NCI-H1436 treated with DMSO at 0.1 percent for 48 hours (cell line): ENCODE measurements around the gene RPH3AL.
"Not testable (repeated sequence)": the region's sequence is repeated elsewhere in the genome, so short reads cannot be mapped to it uniquely, and the experiment has no call there.

ENCODE experiments used
- DNase-seq: peaks from one replicate; lab custom pipeline; 2025; lab: John Stamatoyannopoulos, UW

Gene RPH3AL

DNA sequence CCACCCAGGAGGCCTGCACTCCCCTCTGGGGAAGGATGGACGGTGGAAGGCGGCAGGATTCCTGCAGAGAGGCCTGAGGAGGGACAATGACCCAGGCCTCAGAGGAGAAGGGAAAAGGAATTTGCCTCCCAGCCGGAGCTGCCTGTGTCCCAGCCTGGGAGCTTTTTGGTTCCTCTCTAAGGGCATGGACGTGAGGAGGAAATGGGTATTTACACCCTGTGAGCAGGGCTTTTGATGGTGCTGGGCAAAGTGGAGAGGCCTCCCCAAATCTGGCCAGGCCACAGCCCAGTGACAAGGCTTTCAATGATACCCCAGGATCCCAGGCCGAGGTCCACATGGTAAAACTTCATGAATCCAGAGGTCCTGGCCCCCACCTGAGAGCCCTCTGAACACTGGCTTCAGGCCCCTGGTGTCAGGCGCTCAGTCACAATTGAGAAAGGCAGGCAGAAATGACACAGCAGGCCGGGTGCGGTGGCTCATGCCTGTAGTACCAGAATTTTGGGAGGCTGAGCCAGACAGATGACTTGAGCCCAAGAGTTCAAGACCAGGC is 115.1 kb downstream of the RPH3AL start:
- no peak for DNase-seq

DNA sequence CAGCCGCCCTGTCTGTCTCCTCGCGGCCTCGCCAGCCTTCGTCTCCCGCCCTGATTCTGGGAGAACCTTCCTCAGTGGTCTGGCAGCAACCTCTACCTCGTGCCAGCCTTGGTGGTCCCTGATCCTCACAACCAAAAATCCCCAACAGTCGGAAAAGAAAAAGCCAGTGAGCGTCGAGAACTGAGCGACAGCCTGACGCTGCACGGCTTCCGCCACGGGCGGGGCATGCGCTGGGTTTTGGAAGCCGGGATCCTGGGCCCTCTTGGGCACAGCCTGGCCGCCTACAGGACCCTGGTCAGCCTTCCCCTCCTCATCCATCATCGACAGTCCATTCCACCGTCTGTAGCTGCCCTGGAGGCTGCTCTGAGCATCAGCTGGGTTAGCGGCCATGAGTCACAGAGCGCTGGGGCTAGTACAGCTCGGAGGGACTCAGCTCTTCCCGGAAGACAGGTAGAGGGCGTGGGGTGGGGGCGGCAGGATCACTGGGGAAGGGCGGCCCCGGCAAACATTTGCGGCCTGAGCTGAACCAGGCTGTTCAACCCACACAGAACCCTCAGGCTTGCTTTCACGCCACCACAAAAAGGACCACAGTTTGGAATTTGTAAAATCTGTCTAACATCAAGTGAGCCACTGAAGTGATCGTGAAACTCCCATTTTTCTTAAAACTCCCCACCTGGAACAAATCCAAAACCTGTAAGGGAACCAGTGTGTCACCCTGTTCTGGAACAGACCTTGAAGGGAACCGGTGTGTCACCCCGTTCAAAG is 115.8 kb downstream of the RPH3AL start:
- DNase-seq = no peak

DNA sequence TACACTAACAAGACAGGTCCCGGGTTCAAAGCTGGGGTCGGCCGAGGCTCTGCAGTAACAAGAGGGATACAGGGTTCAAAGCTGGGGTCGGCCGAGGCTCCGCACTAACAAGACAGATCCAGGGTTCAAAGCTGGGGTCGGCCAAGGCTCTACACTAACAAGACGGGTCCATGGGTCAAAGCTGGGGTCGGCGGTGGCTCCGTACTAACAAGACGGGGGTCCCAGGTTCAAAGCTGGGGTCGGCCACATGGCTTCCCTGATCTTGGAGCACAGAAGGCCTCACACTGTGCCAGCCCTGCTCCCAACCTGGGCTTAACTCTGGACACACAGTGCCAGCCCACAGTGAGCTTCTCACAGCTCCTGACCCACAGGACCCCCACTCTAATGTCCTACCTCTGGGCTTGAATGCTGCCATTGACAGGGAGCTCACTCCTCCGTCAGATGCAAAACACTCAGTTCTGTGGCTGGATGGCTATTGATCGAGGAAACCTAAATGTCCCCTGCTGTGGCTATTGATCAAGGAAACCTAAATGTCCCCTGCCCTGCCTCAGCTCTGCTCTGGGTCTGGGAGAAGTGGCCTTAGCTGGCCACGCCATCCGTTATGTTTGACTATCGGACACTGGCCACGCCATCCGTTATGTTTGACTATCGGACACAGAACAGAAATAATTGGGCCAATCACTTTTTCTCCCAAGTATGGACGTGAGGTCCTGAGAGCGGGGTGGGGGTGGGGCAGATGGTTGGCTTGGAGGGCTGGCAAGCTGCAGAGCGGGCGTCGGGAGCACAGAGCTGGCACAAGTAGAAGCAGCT is 116.6 kb downstream of the RPH3AL start:
- DNase-seq = no peak

DNA sequence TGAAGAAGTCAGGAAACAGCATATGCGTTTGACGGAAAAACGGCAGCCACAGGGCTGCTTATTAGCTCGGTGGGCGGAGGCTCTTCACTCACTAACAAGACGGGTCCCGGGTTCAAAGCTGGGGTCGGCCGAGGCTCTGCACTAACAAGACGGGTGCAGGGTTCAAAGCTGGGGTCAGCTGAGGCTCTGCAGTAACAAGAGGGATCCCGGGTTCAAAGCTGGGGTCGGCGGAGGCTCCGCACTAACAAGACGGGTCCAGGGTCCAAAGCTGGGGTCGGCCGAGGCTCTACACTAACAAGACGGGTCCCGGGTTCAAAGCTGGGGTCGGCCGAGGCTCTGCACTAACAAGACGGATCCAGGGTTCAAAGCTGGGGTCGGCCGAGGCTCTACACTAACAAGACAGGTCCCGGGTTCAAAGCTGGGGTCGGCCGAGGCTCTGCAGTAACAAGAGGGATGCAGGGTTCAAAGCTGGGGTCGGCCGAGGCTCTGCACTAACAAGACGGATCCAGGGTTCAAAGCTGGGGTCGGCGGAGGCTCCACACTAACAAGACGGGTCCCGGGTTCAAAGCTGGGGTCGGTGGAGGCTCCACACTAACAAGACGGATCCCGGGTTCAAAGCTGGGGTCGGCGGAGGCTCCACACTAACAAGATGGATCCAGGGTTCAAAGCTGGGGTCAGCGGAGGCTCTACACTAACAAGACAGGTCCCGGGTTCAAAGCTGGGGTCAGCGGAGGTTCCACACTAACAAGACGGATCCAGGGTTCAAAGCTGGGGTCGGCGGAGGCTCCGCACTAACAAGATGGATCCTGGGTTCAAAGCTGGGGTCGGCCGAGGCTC is 117.4 kb downstream of the RPH3AL start:
- DNase-seq = not testable (repeated sequence)

DNA sequence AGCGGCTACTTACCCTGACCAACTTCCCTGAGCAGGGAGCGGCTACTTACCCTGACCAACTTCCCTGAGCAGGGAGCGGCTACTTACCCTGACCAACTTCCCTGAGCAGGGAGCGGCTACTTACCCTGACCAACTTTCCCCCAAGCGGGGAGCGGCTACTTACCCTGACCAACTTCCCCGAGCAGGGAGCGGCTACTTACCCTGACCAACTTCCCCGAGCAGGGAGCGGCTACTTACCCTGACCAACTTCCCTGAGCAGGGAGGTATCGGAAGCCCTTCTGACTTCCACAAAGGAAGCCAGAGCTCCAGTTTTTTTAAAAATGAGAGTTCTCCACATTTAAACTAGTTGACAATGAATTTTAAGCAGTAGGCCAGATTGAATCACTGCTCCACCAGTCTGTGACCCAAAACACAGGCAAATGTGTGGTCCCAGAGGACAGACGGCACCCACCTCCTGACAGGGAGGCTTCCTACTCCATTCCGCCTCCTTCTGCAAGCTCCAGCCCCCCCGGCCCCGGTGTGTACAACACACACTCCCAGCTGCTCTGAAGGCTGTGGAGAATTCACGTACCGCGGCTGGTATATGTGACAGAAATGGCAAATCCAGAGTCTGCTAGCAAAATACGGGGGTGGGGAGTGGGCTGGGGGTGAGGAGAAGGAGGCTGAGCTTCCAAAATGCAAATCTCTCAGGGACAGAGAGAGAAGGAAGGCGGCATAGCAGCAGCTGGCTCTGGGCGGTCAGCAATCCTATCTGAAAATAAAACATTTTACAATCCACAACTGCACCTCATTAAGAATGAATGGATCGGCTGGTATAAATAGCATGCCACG is 118.2 kb downstream of the RPH3AL start:
- not testable (repeated sequence) for DNase-seq

DNA sequence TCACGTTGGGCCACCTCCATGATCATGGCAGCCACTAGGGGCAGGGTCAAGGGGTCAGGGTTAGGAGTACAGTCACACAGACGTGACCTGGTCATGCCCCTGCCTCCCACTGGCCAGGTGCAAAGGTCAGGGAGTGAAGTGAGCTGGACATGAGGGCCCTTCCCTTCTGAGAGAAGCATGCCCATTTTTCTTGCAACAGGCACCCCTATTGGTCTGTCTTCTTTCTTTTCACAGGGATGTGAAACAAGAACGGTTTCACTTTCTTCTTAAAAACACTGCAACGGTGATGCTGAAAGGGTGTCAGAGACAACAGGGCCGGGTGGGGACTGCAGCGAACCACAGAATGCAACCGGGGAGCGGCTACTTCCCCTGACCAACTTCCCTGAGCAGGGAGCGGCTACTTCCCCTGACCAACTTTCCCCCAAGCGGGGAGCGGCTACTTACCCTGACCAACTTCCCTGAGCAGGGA is 119.1 kb downstream of the RPH3AL start:
- no peak for DNase-seq

DNA sequence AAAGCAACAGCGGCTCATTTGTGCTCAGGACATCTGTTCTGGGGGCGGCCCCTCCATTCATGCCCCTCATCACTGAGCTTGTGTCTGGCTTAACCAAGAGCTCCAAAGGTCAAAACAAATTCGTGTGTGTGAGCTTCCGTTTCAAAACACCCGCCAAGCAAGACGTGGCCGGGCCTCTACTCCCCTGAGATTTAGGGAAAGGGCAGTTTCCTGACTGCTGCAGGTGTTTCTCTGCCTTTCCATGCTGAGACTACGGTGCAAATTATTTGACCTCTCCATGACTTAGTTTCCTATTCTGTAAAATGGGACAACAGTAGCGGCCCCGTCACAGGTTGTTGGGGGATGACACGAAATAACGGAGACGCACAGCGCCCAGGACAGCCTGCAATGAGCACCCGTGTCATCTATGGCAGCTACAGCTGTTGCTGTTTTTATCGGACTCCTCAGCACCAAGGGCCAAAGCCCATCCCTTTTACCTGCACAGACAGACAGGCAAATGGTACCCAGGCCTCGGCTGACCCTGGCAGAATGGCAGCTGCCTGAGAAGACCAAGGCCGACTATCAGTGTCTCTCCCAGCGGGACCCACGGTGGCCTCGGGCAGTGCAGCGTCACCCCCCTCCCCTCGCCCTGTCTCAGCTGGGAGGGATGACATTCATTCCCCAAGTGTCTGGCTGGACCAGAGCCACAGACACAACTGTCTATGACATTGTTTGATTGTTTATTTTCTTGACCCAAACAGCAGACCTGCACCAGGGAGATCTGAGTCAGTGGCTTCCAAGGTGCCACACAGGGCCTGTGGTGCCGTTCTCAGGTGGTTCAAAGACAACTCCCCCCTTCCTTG is 120.4 kb downstream of the RPH3AL start:
- no peak for DNase-seq

DNA sequence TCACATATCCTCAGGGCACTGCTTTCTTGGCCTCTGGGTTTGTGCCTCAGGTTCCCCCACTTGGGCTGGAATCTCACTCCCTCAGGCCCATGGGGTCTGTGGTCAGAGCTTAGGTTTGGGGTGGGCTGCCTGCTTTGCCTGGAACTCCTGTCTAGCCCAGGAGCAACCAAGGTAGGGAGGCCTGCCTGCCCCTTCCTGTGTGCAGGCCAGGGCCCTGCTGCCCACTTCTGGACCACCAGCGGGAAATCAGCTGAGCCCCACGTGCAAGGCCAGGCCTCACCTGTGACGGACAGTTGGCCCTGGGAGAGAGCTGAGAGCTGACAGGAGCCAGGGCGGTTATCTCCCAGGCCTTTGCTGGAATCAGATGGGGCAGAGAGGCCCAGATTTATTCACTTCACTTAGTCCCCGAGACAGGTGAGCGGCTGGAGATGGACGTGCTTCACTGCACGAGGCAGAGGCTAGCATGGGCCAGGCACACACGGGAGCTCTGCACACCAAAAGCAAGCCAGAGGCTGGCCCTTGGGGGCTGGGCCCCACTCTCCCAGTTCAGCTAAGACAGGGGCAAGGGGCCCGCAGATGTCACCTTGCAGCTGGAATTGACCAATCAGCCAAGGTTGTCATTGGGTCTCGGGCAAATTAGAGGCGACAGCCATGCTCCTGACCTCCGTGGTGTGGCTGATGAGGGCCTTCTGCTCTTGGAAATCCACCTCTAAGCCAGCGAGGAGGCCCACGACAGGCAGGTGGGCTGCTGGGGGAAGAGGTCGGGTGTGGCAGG is 121.2 kb downstream of the RPH3AL start:
- no peak for DNase-seq

DNA sequence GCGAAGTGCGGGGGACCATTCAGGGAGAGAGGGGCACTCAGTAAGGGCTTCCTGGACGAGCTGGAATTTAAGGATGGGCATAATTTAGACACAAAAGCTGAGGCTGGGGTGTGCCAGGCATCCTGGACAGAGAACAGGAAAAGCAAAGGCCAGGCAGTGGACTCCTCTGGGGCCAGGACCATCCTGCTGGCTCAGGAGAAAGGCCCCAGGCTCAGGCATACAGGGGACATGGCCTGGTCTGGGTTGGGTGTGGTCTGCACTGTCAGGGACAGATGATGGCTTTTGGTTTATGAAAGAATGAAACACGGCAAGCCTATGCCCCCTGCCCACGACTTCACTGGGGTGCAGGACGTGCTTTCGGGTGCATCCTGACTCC is 122.2 kb downstream of the RPH3AL start:
- DNase-seq = no peak

DNA sequence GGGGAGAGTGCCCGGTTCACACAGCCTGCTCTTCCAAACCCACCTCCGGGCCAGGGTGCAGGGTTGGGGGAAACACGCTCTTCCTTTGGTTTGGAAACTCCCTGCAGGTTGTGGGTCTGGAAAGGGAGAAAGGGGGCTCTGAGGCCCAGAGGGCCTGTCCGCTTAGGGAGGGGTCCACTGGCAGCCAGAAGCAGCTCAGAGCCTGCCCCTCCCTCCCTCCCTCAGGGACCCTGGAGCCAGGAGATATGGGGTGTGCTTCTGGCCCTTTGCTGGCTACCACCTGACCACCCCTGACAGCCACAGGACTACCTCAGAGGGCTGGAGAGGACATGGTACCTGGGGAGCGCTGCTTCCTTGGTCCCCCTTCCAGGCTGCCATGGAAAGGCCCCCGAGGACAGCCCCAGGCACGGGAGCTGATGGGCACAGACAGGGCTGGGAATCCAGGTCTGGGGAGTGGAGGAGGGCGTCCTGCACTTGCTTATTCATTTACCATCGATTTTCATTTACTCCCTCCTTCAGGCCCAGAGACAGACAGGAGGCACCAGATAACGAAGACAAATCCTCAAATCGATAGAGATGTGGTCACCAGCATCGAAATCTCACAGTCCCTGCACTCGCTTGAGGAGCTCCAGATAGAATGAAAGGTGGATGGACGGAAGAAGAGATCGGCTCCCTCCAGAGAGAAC is 122.8 kb downstream of the RPH3AL start:
- DNase-seq = no peak

DNA sequence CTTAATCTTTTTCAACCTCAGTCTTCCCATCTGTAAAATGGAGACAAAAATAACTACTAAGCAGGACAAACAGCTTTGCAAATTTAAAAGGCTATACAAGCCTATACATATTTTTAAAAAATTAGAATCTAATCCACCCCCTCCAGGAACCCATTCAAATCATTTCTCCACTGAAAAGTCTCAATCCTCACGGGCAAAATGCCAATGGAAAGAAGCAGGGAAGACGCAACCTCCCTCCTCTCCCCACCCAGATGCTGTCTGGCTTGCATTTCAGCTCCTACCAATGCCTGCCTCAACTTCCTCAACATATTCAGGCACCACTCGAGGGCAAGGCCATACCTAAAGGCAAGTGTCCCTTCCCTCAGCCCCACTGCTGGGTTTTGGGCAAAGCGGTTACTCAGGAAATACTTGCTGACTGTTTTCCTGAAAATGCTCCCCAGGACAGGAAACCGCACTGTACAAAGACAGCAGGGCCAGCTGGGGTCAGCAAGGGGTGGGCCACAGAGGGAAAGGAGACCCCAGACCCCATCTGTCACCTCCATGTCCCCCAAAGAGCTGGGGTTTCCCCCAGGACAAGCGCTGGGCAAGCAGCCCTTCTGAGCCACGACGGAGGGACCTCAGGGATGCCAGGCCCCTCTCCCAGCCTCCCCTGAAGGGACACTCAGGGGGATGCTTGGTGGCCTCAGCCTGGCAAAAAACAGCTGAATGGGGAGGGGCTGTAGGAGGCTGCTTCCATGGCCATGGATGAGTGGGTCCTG is 123.5 kb downstream of the RPH3AL start:
- no peak for DNase-seq

DNA sequence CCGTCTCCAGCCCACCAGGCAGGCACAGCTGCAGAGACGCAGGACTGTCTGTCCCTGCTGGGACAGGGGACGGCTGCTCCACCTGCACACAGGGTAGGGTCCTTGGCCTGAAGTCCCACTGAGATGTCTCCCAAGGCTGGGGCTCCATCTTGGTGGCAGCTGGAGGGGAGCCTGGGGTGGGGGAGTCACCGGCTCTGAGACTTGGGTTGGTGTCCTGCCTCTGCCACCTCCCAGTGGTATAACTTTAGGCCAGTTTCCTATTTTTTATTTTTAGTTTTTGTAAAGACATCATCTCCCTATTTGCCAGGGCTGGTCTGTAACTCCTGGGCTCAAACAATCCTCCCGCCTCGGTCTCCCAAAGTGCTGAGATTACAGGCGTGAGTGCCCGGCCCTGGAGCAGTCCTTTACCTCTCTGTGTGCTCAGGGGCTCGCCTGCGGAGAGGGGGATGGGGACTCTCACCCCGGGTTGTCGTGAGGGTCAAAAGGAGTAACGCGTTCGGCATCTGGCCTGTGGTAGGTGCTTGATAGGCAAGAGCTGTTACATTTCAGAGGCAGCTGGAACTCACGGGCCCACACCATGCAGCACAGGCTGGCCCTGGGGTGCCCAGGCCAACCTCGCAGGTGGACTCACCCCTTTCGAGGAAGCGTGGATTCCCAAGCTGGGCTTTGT is 124.5 kb downstream of the RPH3AL start:
- DNase-seq = no peak

DNA sequence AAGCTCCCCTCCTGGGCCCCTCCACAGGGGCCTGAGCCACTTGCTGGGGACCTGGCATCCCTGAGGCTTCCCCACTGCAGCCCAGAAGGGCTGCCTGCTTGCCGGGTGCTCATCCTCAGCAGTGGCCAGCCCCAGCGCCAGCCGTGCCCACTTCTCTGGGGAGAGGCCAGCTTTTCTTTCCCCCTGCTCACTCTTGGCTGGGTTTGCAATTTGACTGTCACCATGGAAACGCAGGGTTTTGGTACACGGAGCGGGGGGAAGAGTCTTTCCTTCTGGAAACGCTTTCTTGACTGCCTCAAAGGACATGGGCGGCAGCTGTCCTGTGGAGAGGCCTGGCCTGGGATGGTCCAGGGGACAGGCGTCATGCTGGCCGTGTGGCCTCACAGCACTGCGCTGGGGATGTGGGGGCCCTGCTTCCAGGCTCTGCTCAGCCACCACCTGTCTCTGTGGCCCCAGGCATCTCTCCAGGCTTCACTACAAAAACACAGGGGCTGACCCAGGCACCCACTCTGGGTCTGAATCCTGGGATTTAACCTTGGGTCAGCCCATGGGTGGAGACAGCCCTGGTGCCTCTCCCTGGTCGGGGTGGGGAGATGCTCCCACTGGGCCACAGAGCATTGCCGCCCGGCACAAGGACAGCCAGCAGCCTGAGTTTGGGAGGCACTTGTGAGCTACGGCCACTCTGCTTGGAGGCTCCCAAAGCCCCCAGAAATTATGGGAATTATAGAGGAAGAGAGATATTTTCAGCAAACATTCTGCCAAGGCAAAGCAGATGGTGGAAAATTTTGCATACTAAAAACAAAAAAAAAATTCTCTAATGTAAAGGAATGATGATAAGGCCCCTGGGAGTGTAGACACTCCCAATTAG is 125.3 kb downstream of the RPH3AL start:
- no peak for DNase-seq

DNA sequence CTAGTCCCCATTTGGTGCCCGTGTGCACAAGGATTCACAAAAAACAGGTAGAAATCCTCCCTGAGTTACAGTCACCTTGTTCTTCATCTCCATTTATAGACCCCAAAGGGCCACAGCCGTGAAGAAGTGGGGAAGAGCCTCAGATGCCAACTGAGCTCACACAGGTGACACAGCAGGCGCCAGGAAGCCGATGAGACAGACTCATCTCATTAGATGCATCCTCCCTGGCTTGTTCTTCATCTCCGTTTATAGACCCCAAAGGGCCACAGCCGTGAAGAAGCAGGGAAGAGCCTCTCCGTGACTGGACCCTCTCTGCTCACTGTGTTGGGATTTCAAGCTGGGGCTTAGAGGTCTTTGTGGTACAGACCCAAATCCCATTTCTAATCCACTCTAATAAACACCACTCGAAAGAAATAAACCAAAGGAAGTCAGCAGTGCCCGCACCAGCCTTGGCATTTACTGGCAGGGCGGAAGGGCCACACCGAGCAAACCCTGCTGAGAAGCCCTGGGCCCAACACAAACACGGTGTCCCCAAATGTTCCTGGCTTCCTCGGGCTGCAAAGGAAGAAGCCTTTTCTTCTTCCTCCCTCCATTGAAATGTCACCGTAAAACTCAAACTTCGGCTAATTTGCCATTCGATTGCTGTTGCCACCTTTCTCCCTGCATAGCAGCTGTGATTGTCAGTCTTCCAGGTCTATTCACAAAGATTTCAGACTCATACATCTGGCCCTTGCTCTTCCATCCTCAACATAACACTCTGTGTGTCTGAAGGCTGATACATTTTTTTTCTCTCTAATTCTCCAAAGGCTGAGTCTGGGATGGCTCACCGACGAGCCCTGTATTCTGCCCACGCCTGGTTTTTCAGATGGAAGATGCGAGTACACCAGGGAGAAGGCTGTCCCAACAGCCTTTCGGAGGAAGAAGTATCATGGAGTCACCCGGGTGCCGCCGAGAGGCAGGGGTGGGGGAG is 126.2 kb downstream of the RPH3AL start:
- DNase-seq = no peak

DNA sequence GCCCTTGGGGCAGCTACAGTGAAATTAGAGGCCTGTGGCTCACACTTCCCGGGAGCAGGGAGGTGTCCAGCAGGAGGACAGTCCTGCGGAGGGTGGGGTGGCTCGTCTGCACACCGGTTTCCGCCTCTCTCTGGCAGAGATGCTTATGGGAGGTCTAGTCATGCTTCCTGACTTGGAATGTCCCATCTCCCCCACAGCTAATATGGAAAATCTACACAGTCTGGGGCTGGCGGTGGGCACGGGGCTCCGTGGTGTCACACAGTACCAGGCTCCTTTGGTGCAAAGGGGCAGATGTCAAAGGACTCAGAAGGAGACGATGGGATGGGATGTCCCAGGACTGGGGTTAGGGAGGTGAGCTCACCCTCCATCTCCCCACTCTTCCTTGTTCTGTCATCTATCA is 127.1 kb downstream of the RPH3AL start:
- DNase-seq = no peak
